PC-9 (cell line): ENCODE results near the gene PNCK. TPM values are rescaled to one million over a fixed set of nuclear protein-coding genes. Genes with fewer than 3 reads are reported as not detected.
A peak's percentile ranks its signal among the peaks of the same experiment; 100 is the strongest.
"Not testable (repeated sequence)": the region's sequence is repeated elsewhere in the genome, so short reads cannot be mapped to it uniquely, and the experiment has no call there.

ENCODE experiments used
- BruUV-seq: library from RNA; stranded (reverse); fragments of 400-500 nt; replicated peaks from 2 replicates; lab custom pipeline; 2021; lab: Mats Ljungman, UMichigan
- CTCF ChIA-PET: fragments of 300-600 bp; sonication (Branson Sonifier 250); formaldehyde crosslinking; loops from one replicate; lab custom pipeline; 2022; ENCODE audit warnings: antibody characterized with exemption; lab: Charles Lee
- POLR2A ChIA-PET: fragments of 300-600 bp; sonication (Branson Sonifier 250); formaldehyde crosslinking; loops from one replicate; lab custom pipeline; 2022; ENCODE audit warnings: antibody characterized with exemption; ENCODE audit not compliant: unreplicated experiment; lab: Charles Lee
- DNase-seq, 2 experiments: peaks; one replicate each; pipeline versions ENCODE4 v3.0.0 to v3.0.0-alpha.2; 2015 to 2022; ENCODE audit warnings: mixed read lengths in 1 of 2
- H2AFZ ChIP-seq: fragments of 200-600 bp; sonication (generic); 2 replicates; pipeline ENCODE4 v1.8.1; 2017; ENCODE audit warnings: antibody characterized with exemption
- H3F3A ChIP-seq: fragments of 200-600 bp; sonication (generic); 2 replicates; pipeline ENCODE4 v1.8.1; 2017; ENCODE audit warnings: antibody characterized with exemption, mild to moderate bottlenecking, low read depth; ENCODE audit not compliant: insufficient read depth
- H3K27ac ChIP-seq: fragments of 200-600 bp; sonication (generic); 2 replicates; pipeline ENCODE4 v1.6.1; 2016; ENCODE audit warnings: mixed run types
- H3K27me3 ChIP-seq: fragments of 200-600 bp; sonication (generic); 2 replicates; pipeline ENCODE4 v1.6.1; 2016; ENCODE audit warnings: low read depth, mixed run types; ENCODE audit not compliant: insufficient read depth
- H3K36me3 ChIP-seq: fragments of 200-600 bp; sonication (generic); 2 replicates; pipeline ENCODE4 v1.6.1; 2016; ENCODE audit warnings: low read depth, mixed run types
- H3K4me1 ChIP-seq: fragments of 200-600 bp; sonication (generic); replicated peaks from 2 replicates; pipeline ENCODE4 v1.6.1; 2016; ENCODE audit warnings: mixed run types; ENCODE audit not compliant: insufficient read depth
- H3K4me2 ChIP-seq: fragments of 200-600 bp; sonication (generic); 2 replicates; pipeline ENCODE4 v1.6.1; 2017; ENCODE audit warnings: mixed run types
- H3K4me3 ChIP-seq: fragments of 200-600 bp; sonication (generic); 2 replicates; pipeline ENCODE4 v1.6.1; 2016; ENCODE audit warnings: mixed run types
- H3K79me2 ChIP-seq: fragments of 200-600 bp; sonication (generic); 2 replicates; pipeline ENCODE4 v1.6.1; 2017; ENCODE audit warnings: low read depth, mixed run types
- H3K9me2 ChIP-seq: fragments of 200-600 bp; sonication (generic); 2 replicates; pipeline ENCODE4 v1.8.1; 2017; ENCODE audit warnings: mild to moderate bottlenecking; ENCODE audit not compliant: insufficient read depth
- H3K9me3 ChIP-seq: fragments of 200-600 bp; sonication (generic); 2 replicates; pipeline ENCODE4 v1.8.1; 2016; ENCODE audit warnings: low read depth; ENCODE audit not compliant: insufficient read depth
- H4K20me1 ChIP-seq: fragments of 200-600 bp; sonication (generic); 2 replicates; pipeline ENCODE4 v1.8.1; 2017; ENCODE audit not compliant: insufficient read depth
- EZH2 ChIP-seq: fragments of 200-600 bp; sonication (generic); IDR thresholded peaks from 2 replicates; pipeline ENCODE4 v1.8.0; 2017; ENCODE audit warnings: antibody characterized with exemption, low read depth
- intact Hi-C: fragments of 100-400 bp; cut with micrococcal nuclease; formaldehyde crosslinking; loops from one replicate; pipeline ENCODE4 v1.10.0; 2022; ENCODE audit not compliant: unreplicated experiment
- total RNA-seq: library from RNA; stranded (reverse); gene quantifications from 2 replicates; pipeline ENCODE4 v1.2.3, GENCODE V29; 2021
- TF ChIP-seq, protein P1 (sequence below): fragments of 200-600 bp; sonication (generic); conservative IDR thresholded peaks from 2 replicates; pipeline ENCODE4 v1.6.1; 2017; ENCODE audit warnings: mixed run types, antibody characterized with exemption, mild to moderate bottlenecking, moderate library complexity

The PNCK gene
- total RNA-seq, 1 experiment from 2014 or later: 1.0 TPM

DNA sequence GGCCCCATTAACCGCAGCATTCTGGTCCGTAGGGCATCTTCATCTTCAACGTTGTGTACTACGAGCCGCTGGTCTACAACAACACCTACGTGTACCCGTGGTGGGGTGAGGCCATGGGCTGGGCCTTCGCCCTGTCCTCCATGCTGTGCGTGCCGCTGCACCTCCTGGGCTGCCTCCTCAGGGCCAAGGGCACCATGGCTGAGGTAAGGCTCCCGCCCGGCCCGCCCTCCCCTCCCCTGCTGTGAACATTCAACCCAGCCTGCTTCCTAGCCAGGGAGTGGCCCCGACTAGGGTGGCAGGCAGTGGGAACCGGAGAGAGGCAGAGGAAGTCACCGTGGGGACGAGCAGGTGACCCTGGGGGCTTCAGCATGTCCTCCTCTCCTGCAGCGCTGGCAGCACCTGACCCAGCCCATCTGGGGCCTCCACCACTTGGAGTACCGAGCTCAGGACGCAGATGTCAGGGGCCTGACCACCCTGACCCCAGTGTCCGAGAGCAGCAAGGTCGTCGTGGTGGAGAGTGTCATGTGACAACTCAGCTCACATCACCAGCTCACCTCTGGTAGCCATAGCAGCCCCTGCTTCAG is 21.2 kb upstream of the PNCK start:
- H3K4me2 ChIP-seq: no peak overlapping the region
- no peaks in the 10 kb centered on the region for H3K79me2 ChIP-seq
- H3K36me3 ChIP-seq: no peaks in the 10 kb centered on the region
- no peak overlapping the region for H3K27ac ChIP-seq
- no peak overlapping the region for H3K4me3 ChIP-seq
- H4K20me1 ChIP-seq: no peaks in the 10 kb centered on the region
- CTCF ChIA-PET: no interaction called here
- intact Hi-C loops: no loop called here
- POLR2A ChIA-PET: no interaction called here
- H3K27me3 ChIP-seq: no peaks in the 10 kb centered on the region
- BruUV-seq: no TSS peak
- TF ChIP-seq, protein P1, sequence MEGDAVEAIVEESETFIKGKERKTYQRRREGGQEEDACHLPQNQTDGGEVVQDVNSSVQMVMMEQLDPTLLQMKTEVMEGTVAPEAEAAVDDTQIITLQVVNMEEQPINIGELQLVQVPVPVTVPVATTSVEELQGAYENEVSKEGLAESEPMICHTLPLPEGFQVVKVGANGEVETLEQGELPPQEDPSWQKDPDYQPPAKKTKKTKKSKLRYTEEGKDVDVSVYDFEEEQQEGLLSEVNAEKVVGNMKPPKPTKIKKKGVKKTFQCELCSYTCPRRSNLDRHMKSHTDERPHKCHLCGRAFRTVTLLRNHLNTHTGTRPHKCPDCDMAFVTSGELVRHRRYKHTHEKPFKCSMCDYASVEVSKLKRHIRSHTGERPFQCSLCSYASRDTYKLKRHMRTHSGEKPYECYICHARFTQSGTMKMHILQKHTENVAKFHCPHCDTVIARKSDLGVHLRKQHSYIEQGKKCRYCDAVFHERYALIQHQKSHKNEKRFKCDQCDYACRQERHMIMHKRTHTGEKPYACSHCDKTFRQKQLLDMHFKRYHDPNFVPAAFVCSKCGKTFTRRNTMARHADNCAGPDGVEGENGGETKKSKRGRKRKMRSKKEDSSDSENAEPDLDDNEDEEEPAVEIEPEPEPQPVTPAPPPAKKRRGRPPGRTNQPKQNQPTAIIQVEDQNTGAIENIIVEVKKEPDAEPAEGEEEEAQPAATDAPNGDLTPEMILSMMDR: no peak
- TF ChIP-seq EZH2: no peak
- H2AFZ ChIP-seq: no peak overlapping the region
- no peaks in the 10 kb centered on the region for H3K9me2 ChIP-seq
- DNase-seq: no peak
- H3K9me3 ChIP-seq: no peaks in the 10 kb centered on the region
- no peaks in the 10 kb centered on the region for H3F3A ChIP-seq
- H3K4me1 ChIP-seq: no peaks in the 10 kb centered on the region

- intact Hi-C loops, H3K27ac ChIP-seq, H3K4me2 ChIP-seq, H3K36me3 ChIP-seq, POLR2A ChIA-PET, H3K9me2 ChIP-seq, H3F3A ChIP-seq, DNase-seq, CTCF ChIA-PET, H4K20me1 ChIP-seq, H2AFZ ChIP-seq, H3K4me1 ChIP-seq, H3K79me2 ChIP-seq, H3K4me3 ChIP-seq, H3K9me3 ChIP-seq, H3K27me3 ChIP-seq, BruUV-seq: not testable (repeated sequence)
Measured at GRCh38 chrX:153694256-153694655, 20.6 kb upstream of the PNCK start.

DNA sequence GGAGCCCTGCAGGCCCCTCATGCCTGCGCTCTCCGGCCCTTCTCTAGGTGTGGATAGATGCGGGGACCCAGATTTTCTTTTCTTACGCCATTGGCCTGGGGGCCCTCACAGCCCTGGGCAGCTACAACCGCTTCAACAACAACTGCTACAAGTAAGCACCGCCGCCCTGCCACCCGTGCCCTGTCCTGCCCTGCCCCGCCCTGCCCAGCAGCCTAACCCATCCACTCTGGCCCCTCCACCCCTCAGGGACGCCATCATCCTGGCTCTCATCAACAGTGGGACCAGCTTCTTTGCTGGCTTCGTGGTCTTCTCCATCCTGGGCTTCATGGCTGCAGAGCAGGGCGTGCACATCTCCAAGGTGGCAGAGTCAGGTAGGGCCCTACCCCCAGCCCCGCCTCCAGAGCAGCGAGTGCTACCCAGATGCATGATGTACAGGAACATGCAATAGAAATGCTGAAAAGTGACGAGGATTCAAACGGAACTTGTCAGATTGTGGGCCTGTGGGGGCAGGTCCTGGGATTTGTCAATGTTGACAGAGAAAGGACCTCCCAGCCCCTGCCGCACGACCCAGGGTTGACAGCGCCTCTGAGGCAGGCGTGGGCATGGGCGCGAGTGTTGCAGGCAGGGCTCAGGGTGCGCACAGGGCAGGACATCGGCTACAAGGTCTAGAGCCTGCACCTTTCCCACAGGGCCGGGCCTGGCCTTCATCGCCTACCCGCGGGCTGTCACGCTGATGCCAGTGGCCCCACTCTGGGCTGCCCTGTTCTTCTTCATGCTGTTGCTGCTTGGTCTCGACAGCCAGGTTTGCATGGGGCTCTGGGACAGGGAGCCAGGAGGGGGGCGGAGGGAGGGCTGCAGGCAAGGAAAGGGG is 19.8 kb upstream of the PNCK start:
- peak in 1 of 2 experiments; percentile 15 for DNase-seq
- no peaks in the 10 kb centered on the region for H3K36me3 ChIP-seq
- H2AFZ ChIP-seq: no peak overlapping the region
- no peaks in the 10 kb centered on the region for H3K4me1 ChIP-seq
- H3K4me2 ChIP-seq: no peak overlapping the region
- no peak overlapping the region for H3K4me3 ChIP-seq
- ChIA-PET CTCF (no interaction called here), POLR2A (no interaction called here)
- no peaks in the 10 kb centered on the region for H3F3A ChIP-seq
- no peaks in the 10 kb centered on the region for H4K20me1 ChIP-seq
- no peaks in the 10 kb centered on the region for H3K9me2 ChIP-seq
- no peaks in the 10 kb centered on the region for H3K79me2 ChIP-seq
- no peaks in the 10 kb centered on the region for H3K9me3 ChIP-seq
- H3K27ac ChIP-seq: no peak overlapping the region
- TF ChIP-seq, protein P1: no peak
- TF ChIP-seq EZH2: no peak
- intact Hi-C loops: no loop called here
- no peaks in the 10 kb centered on the region for H3K27me3 ChIP-seq
- no TSS peak for BruUV-seq
